ENCODE measurements around the gene PTPRA. TPM values are rescaled to one million over a fixed set of nuclear protein-coding genes. Genes with fewer than 3 reads are reported as not detected.
A peak's percentile ranks its signal among the peaks of the same experiment; 100 is the strongest.

The PTPRA gene
- total and polyA plus RNA-seq, 2 donors from 2014 or later = 33.1 to 70.3 TPM

DNA sequence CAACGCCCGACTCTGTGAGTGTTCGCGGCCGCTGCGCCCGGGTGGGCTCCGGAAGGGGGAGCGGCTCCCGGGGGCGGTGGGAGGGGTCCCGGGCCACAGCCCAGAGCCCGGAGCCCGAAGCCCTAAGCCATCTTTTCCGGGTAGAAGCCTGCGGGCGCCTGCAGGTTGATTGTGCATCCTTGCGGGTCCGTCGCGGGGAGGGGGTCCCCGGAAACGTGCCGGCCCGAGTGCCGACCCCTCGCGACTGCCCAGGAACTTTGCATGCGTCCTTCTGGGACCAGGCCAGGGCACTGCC is 413 bp downstream of the PTPRA start:
- Histone ChIP-seq H3K27ac (ENCODE audit: low read depth in 2 of 2, low read length in 2 of 2) (no peak overlapping the region), H3K9ac (ENCODE audit: low read length in 3 of 3) (peak overlapping the region in 2 of 3 donors; percentile 40 to 48), H3K36me3 (ENCODE audit: control insufficient read depth in 2 of 3, insufficient read depth in 3 of 3, low read length in 3 of 3) (no peaks in the 10 kb centered on the region), H3K9me3 (ENCODE audit: control insufficient read depth in 2 of 3, insufficient read depth in 1 of 3, low read length in 3 of 3) (no peaks in the 10 kb centered on the region), H3K4me1 (ENCODE audit: control insufficient read depth in 2 of 3, insufficient read depth in 2 of 3, low read depth in 1 of 3, low read length in 3 of 3) (peaks cover 4 to 25% (median 8%) of the 10 kb centered on the region in 3 donors), H3K27me3 (ENCODE audit: control insufficient read depth, insufficient read depth, low read length) (peaks cover 7% of the 10 kb centered on the region), H3K4me3 (ENCODE audit: low read length in 3 of 3) (peak overlapping the region; percentile 74 to 86 (median 85))
- no peak for FAIRE-seq
- TF ChIP-seq, protein P1, sequence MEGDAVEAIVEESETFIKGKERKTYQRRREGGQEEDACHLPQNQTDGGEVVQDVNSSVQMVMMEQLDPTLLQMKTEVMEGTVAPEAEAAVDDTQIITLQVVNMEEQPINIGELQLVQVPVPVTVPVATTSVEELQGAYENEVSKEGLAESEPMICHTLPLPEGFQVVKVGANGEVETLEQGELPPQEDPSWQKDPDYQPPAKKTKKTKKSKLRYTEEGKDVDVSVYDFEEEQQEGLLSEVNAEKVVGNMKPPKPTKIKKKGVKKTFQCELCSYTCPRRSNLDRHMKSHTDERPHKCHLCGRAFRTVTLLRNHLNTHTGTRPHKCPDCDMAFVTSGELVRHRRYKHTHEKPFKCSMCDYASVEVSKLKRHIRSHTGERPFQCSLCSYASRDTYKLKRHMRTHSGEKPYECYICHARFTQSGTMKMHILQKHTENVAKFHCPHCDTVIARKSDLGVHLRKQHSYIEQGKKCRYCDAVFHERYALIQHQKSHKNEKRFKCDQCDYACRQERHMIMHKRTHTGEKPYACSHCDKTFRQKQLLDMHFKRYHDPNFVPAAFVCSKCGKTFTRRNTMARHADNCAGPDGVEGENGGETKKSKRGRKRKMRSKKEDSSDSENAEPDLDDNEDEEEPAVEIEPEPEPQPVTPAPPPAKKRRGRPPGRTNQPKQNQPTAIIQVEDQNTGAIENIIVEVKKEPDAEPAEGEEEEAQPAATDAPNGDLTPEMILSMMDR (IDR thresholded peaks at IDR 0.05; ENCODE audit: borderline replicate concordance, extremely low read depth, insufficient read depth) = no peak
- DNase-seq = peak; percentile 75 to 90 (median 84)
- intact Hi-C loops (cut with DNase I) = no loop called here

DNA sequence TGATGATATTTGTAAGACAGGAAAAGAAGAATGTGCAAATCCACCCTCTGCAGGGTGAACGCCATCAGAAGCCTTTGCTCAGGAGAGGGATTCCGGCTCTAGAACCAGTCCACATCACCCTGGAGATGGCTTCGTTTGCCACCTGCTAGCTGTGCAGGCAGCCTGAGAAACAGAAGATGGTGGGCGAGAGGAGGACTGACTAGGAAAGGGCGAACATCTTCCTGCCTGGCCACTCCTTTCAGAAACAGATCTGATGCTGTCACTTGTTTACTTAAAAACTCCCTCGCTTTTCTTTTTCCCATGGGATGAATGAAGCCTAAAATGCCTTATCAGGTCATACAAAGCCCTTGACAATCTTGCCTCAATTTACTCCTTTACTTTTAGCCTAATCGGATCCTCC is 1.2 kb downstream of the PTPRA start:
- H3K4me3 ChIP-seq (ENCODE audit: low read length in 3 of 3) = peak overlapping the region; percentile 74 to 86 (median 85)
- H3K9me3 ChIP-seq (ENCODE audit: control insufficient read depth in 2 of 3, insufficient read depth in 1 of 3, low read length in 3 of 3) = no peaks in the 10 kb centered on the region
- peaks cover 7% of the 10 kb centered on the region for H3K27me3 ChIP-seq (ENCODE audit: control insufficient read depth, insufficient read depth, low read length)
- peak overlapping the region in 2 of 3 donors; percentile 27 to 48 for H3K9ac ChIP-seq (ENCODE audit: low read length in 3 of 3)
- intact Hi-C loops (cut with DNase I) = no loop called here
- no peak overlapping the region for H3K27ac ChIP-seq (ENCODE audit: low read depth in 2 of 2, low read length in 2 of 2)
- DNase-seq (peak in 1 of 5 donors; percentile 36), FAIRE-seq (no peak)
- no peaks in the 10 kb centered on the region for H3K36me3 ChIP-seq (ENCODE audit: control insufficient read depth in 2 of 3, insufficient read depth in 3 of 3, low read length in 3 of 3)
- H3K4me1 ChIP-seq (ENCODE audit: control insufficient read depth in 2 of 3, insufficient read depth in 2 of 3, low read depth in 1 of 3, low read length in 3 of 3) = peaks cover 4 to 25% (median 8%) of the 10 kb centered on the region in 3 donors
- TF ChIP-seq, protein P1 (IDR thresholded peaks at IDR 0.05; ENCODE audit: borderline replicate concordance, extremely low read depth, insufficient read depth) = no peak

DNA sequence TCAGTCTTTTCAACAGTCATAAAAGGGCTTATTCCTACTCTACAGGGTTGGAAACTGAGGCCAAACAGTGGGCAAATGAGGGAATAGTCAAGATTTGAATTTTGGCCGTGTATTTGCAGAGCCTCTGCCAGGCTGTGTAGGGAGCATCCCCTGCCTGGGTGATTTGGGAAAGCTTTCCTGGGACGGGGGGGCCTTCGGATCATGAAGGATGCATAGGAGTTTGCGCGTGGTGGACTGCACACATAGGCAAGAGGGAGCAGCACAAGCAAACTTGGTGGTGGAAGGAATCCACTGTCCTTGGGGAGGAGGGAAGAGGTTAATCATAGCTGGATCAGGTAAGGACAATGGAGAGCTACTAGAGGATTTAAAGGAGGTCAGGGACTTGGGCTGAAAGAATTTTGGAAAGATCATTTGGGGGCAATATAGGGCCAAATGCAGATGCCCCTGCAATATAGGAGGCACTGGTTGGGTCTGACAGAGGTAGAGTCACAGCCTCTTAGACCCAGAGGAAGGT is 2.5 kb downstream of the PTPRA start:
- DNase-seq (no peak), FAIRE-seq (no peak)
- no peaks in the 10 kb centered on the region for H3K36me3 ChIP-seq (ENCODE audit: control insufficient read depth in 2 of 3, insufficient read depth in 3 of 3, low read length in 3 of 3)
- no peak overlapping the region for H3K4me3 ChIP-seq (ENCODE audit: low read length in 3 of 3)
- TF ChIP-seq, protein P1 (IDR thresholded peaks at IDR 0.05; ENCODE audit: borderline replicate concordance, extremely low read depth, insufficient read depth) = no peak
- H3K27me3 ChIP-seq (ENCODE audit: control insufficient read depth, insufficient read depth, low read length) = peaks cover 7% of the 10 kb centered on the region
- no peak overlapping the region for H3K9ac ChIP-seq (ENCODE audit: low read length in 3 of 3)
- H3K9me3 ChIP-seq (ENCODE audit: control insufficient read depth in 2 of 3, insufficient read depth in 1 of 3, low read length in 3 of 3) = no peaks in the 10 kb centered on the region
- intact Hi-C loops (cut with DNase I) = no loop called here
- H3K27ac ChIP-seq (ENCODE audit: low read depth in 2 of 2, low read length in 2 of 2) = no peak overlapping the region
- H3K4me1 ChIP-seq (ENCODE audit: control insufficient read depth in 2 of 3, insufficient read depth in 2 of 3, low read depth in 1 of 3, low read length in 3 of 3) = peaks cover 4 to 25% (median 8%) of the 10 kb centered on the region in 3 donors

DNA sequence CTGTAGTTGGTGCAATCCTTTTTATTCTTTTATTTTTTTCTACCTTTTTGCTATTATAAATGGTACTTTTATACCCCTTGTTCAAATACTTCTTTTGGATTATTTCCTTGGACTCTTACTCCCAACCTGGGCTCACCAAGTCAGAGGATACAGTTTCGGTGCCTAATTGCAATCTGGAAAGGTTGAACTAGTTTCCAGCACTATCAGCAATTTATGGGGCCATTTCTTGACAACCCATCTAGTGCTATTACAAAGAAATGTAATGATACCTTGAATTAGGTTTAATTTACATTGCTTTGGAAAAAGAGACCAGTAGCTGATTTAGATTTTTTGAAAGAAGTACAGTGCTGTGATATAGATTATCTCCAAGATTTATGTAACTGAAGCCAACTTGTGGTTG is 5.2 kb downstream of the PTPRA start:
- Histone ChIP-seq H3K9ac (ENCODE audit: low read length in 3 of 3) (no peak overlapping the region), H3K27me3 (ENCODE audit: control insufficient read depth, insufficient read depth, low read length) (no peaks in the 10 kb centered on the region), H3K9me3 (ENCODE audit: control insufficient read depth in 2 of 3, insufficient read depth in 1 of 3, low read length in 3 of 3) (no peaks in the 10 kb centered on the region), H3K27ac (ENCODE audit: low read depth in 2 of 2, low read length in 2 of 2) (no peak overlapping the region), H3K4me1 (ENCODE audit: control insufficient read depth in 2 of 3, insufficient read depth in 2 of 3, low read depth in 1 of 3, low read length in 3 of 3) (peaks cover 4 to 14% (median 5%) of the 10 kb centered on the region in 3 donors), H3K36me3 (ENCODE audit: control insufficient read depth in 2 of 3, insufficient read depth in 3 of 3, low read length in 3 of 3) (no peaks in the 10 kb centered on the region), H3K4me3 (ENCODE audit: low read length in 3 of 3) (no peak overlapping the region)
- DNase-seq (no peak), FAIRE-seq (no peak)
- intact Hi-C loops (cut with DNase I) = no loop called here
- TF ChIP-seq, protein P1 (IDR thresholded peaks at IDR 0.05; ENCODE audit: borderline replicate concordance, extremely low read depth, insufficient read depth) = no peak
